HepG2 (cell line): ENCODE results near the gene COPS8. TPM values are rescaled to one million over a fixed set of nuclear protein-coding genes. Genes with fewer than 3 reads are reported as not detected.

ENCODE experiments used
- ATAC-seq: fragments of 200-7000 bp; cut with Tn5 transposase; 3 replicates; pipeline ENCODE4 v1.9.1; 2020; ENCODE audit warnings: mild to moderate bottlenecking, moderate library complexity
- BruUV-seq: library from RNA; stranded (reverse); fragments of 400-500 nt; replicated peaks from 2 replicates; lab custom pipeline; 2021; lab: Mats Ljungman, UMichigan
- CTCF ChIA-PET: fragments of 300-600 bp; formaldehyde crosslinking; extraction: SDS; loops from one replicate; lab custom pipeline; 2021; ENCODE audit warnings: low total read pairs, inconsistent platforms, low intra/inter-chr PET ratio; lab: Yijun Ruan, JAX
- POLR2A ChIA-PET: fragments of 350-600 bp; sonication (Branson Sonifier 250); formaldehyde crosslinking; loops from one replicate; lab custom pipeline; 2020; ENCODE audit warnings: antibody characterized with exemption, inconsistent platforms; lab: Yijun Ruan, JAX
- DNase-seq: peaks from one replicate; pipeline ENCODE4 v3.0.0-alpha.2; 2015; ENCODE audit warnings: low spot score
- FAIRE-seq: peaks from 3 replicates; lab custom pipeline; 2011; peaks lifted over from hg19 to GRCh38; lab: Jason Lieb, UNC
- H2AFZ ChIP-seq: one replicate; pipeline ENCODE4 v1.6.1; 2011; ENCODE audit warnings: low read length, inconsistent platforms
- H3K27ac ChIP-seq: fragments of 300-600 bp; 3 replicates; pipeline ENCODE4 v1.8.0; 2011; ENCODE audit warnings: mixed run types, mild to moderate bottlenecking, mixed read lengths, low read length, inconsistent platforms; ENCODE audit not compliant: insufficient read depth; ENCODE audit errors: extremely low read length
- H3K27me3 ChIP-seq, 2 experiments: fragments of 200-600 bp in 1 of 2; 2 replicates in 1 of 2; 3 replicates in 1 of 2; pipeline versions ENCODE4 v1.6.0 to v1.8.0; 2011; ENCODE audit warnings: low read length in 2 of 2, mild to moderate bottlenecking in 2 of 2, moderate library complexity in 2 of 2, inconsistent platforms in 1 of 2; ENCODE audit not compliant: insufficient read depth in 2 of 2, control insufficient read depth in 1 of 2
- H3K36me3 ChIP-seq, 2 experiments: fragments of 200-600 bp in 1 of 2; replicated peaks in 1 of 2; 2 replicates in 1 of 2; 3 replicates in 1 of 2; pipeline versions ENCODE4 v1.5.1 to v1.8.0; 2011; ENCODE audit warnings: low read length in 2 of 2, inconsistent platforms in 1 of 2; ENCODE audit not compliant: insufficient read depth in 2 of 2, control insufficient read depth in 1 of 2
- H3K4me1 ChIP-seq: 2 replicates; pipeline ENCODE4 v1.5.1; 2012; ENCODE audit warnings: low read length, inconsistent platforms; ENCODE audit not compliant: insufficient read depth
- H3K4me2 ChIP-seq: 2 replicates; pipeline ENCODE4 v1.6.0; 2011; ENCODE audit warnings: low read depth, low read length, inconsistent platforms
- H3K4me3 ChIP-seq, 3 experiments: fragments of 200-600 bp in 1 of 3; sonication (generic), shearing (Covaris generic) in 1 of 3; replicated peaks in 1 of 3; 2 replicates each; pipeline ENCODE4 v1.5.1; 2011 to 2016; ENCODE audit warnings: low read length in 3 of 3, inconsistent platforms in 2 of 3, low read depth in 2 of 3, mild to moderate bottlenecking in 2 of 3, control low read depth in 1 of 3, mixed read lengths in 1 of 3; ENCODE audit not compliant: insufficient read depth in 1 of 3
- H3K79me2 ChIP-seq: one replicate; pipeline ENCODE4 v1.6.1; 2011; ENCODE audit warnings: low read length, inconsistent platforms; ENCODE audit not compliant: insufficient read depth
- H3K9ac ChIP-seq: 2 replicates; pipeline ENCODE4 v1.6.0; 2011; ENCODE audit warnings: mild to moderate bottlenecking, low read depth, low read length, inconsistent platforms; ENCODE audit not compliant: insufficient read depth
- H3K9me3 ChIP-seq: 2 replicates; pipeline ENCODE4 v1.5.1; 2012; ENCODE audit warnings: mild to moderate bottlenecking, low read length
- H4K20me1 ChIP-seq: 2 replicates; pipeline ENCODE4 v1.6.0; 2011; ENCODE audit warnings: inconsistent platforms, mild to moderate bottlenecking, low read length, moderate library complexity; ENCODE audit not compliant: insufficient read depth
- ATAD3A ChIP-seq: sonication (generic); formaldehyde crosslinking; IDR thresholded peaks from 2 replicates; pipeline ENCODE4 v1.4.0; 2020; ENCODE audit warnings: missing genetic modification reagents
- HOXD1 ChIP-seq: sonication (generic); formaldehyde crosslinking; IDR thresholded peaks from 2 replicates; pipeline ENCODE4 v1.5.0; 2020; ENCODE audit warnings: missing genetic modification reagents
- LBX2 ChIP-seq: sonication (generic); formaldehyde crosslinking; IDR thresholded peaks from 2 replicates; pipeline ENCODE4 v1.5.0; 2020; ENCODE audit warnings: missing genetic modification reagents, mild to moderate bottlenecking, borderline replicate concordance
- NFE2L1 ChIP-seq: sonication (generic); formaldehyde crosslinking; IDR thresholded peaks from 2 replicates; pipeline ENCODE4 v1.4.0; 2020; ENCODE audit warnings: missing genetic modification reagents, mild to moderate bottlenecking, borderline replicate concordance
- RARA ChIP-seq: IDR thresholded peaks from 2 replicates; pipeline ENCODE4 v1.6.1; 2016; ENCODE audit warnings: missing genetic modification reagents, missing compliant biosample characterization
- RNF2 ChIP-seq: fragments of 450-650 bp; conservative IDR thresholded peaks from 2 replicates; pipeline ENCODE4 v1.6.1; 2016; ENCODE audit warnings: low read depth
- SAP130 ChIP-seq: IDR thresholded peaks from 2 replicates; pipeline ENCODE4 v1.6.1; 2016; ENCODE audit warnings: low read depth
- SP4 ChIP-seq: sonication (generic); formaldehyde crosslinking; IDR thresholded peaks from 2 replicates; pipeline ENCODE4 v1.8.1; 2023; ENCODE audit warnings: mild to moderate bottlenecking, missing genetic modification reagents
- ZNF274 ChIP-seq: sonication (generic); formaldehyde crosslinking; IDR thresholded peaks from 2 replicates; pipeline ENCODE4 v1.5.1; 2020; ENCODE audit warnings: mild to moderate bottlenecking, missing genetic modification reagents
- ZNF432 ChIP-seq: sonication (generic); formaldehyde crosslinking; IDR thresholded peaks from 2 replicates; pipeline ENCODE4 v1.5.0; 2020; ENCODE audit warnings: missing genetic modification reagents, mild to moderate bottlenecking, borderline replicate concordance
- ZSCAN25 ChIP-seq: sonication (generic); formaldehyde crosslinking; IDR thresholded peaks from 2 replicates; pipeline ENCODE4 v1.8.0; 2022; ENCODE audit warnings: mild to moderate bottlenecking, missing genetic modification reagents
- WGBS: methylation state at CpG from one replicate; pipeline ENCODE4 v1.1.6; 2017; ENCODE audit warnings: low lambda C conversion rate; 5-methylcytosine and 5-hydroxymethylcytosine counted together
- in situ Hi-C: cut with HindIII; loops from 2 replicates; pipeline ENCODE4 v1.10.0; 2017; ENCODE audit warnings: low pct_unique_long_range_greater_than_20kb; ENCODE audit not compliant: extremely low pct_ligation_motif_present
- intact Hi-C: fragments of 100-400 bp; cut with micrococcal nuclease; formaldehyde crosslinking; loops from one replicate; pipeline ENCODE4 v1.10.0; 2022; ENCODE audit not compliant: unreplicated experiment
- polyA plus RNA-seq, 8 experiments: library from polyadenylated mRNA; depleted of rRNA in 3 of 8; stranded (reverse) in 7 of 8; unstranded in 1 of 8; fragments of >200 nt; fragmentation: Illumina TruSeq in 4 of 8; extraction: Trizol in 4 of 8; gene quantifications; 2 replicates each; pipeline versions ENCODE4 v1.2.1 to v1.2.3, GENCODE V29; 2011 to 2016; ENCODE audit warnings: low read depth in 4 of 8, missing spikeins in 1 of 8, mixed read lengths in 1 of 8; ENCODE audit not compliant: insufficient read depth in 1 of 8
- total RNA-seq, 5 experiments: library from RNA; depleted of rRNA; stranded (reverse); fragments of >200 nt; fragmentation: Illumina TruSeq; extraction: Trizol; gene quantifications; 2 replicates each; pipeline ENCODE4 v1.2.3, GENCODE V29; 2016; ENCODE audit warnings: low read depth in 1 of 5
- TF ChIP-seq, protein P1 (sequence below): sonication (generic); formaldehyde crosslinking; IDR thresholded peaks from 2 replicates; pipeline ENCODE4 v1.4.0; 2020; ENCODE audit warnings: missing genetic modification reagents

COPS8 gene
- total and polyA plus RNA-seq, 2 of the 13 experiments (the other 11 are each of a cell fraction or from before 2014, with no cell fraction given), result 86.3 to 96.6 TPM

GRCh38 chr2:237039301-237040031, 46.2 kb upstream of the COPS8 start:
- no peak overlapping the region for H3K27ac ChIP-seq
- ATAC-seq (no peak), FAIRE-seq (no peak), DNase-seq (no peak)
- H3K4me1 ChIP-seq, result no peaks in the 10 kb centered on the region
- no peak overlapping the region for H3K4me2 ChIP-seq
- WGBS, result 49% methylated on average over 13 of the region's 14 CpGs
- H3K36me3 ChIP-seq, result no peaks in the 10 kb centered on the region
- ChIA-PET CTCF (no interaction called here), POLR2A (no interaction called here)
- no peaks in the 10 kb centered on the region for H4K20me1 ChIP-seq
- intact Hi-C loops (no loop called here), in situ Hi-C loops (no loop called here)
- no TSS peak for BruUV-seq
- no peak overlapping the region for H2AFZ ChIP-seq
- peaks cover 0 to 2% of the 10 kb centered on the region in 2 experiments; a peak in 3 of 5 replicates for H3K27me3 ChIP-seq
- no peak overlapping the region for H3K9ac ChIP-seq
- TF ChIP-seq LBX2 (CRISPR knock-in tag) (no peak), RNF2 (no peak), ZNF432 (no peak), ZSCAN25 (CRISPR knock-in tag) (no peak), ATAD3A (CRISPR knock-in tag) (no peak), SAP130 (CRISPR knock-in tag) (no peak), HOXD1 (CRISPR knock-in tag) (no peak), ZNF274 (CRISPR knock-in tag) (no peak), NFE2L1 (CRISPR knock-in tag) (no peak), RARA (CRISPR knock-in tag) (no peak), SP4 (CRISPR knock-in tag) (no peak)
- TF ChIP-seq, protein P1, sequence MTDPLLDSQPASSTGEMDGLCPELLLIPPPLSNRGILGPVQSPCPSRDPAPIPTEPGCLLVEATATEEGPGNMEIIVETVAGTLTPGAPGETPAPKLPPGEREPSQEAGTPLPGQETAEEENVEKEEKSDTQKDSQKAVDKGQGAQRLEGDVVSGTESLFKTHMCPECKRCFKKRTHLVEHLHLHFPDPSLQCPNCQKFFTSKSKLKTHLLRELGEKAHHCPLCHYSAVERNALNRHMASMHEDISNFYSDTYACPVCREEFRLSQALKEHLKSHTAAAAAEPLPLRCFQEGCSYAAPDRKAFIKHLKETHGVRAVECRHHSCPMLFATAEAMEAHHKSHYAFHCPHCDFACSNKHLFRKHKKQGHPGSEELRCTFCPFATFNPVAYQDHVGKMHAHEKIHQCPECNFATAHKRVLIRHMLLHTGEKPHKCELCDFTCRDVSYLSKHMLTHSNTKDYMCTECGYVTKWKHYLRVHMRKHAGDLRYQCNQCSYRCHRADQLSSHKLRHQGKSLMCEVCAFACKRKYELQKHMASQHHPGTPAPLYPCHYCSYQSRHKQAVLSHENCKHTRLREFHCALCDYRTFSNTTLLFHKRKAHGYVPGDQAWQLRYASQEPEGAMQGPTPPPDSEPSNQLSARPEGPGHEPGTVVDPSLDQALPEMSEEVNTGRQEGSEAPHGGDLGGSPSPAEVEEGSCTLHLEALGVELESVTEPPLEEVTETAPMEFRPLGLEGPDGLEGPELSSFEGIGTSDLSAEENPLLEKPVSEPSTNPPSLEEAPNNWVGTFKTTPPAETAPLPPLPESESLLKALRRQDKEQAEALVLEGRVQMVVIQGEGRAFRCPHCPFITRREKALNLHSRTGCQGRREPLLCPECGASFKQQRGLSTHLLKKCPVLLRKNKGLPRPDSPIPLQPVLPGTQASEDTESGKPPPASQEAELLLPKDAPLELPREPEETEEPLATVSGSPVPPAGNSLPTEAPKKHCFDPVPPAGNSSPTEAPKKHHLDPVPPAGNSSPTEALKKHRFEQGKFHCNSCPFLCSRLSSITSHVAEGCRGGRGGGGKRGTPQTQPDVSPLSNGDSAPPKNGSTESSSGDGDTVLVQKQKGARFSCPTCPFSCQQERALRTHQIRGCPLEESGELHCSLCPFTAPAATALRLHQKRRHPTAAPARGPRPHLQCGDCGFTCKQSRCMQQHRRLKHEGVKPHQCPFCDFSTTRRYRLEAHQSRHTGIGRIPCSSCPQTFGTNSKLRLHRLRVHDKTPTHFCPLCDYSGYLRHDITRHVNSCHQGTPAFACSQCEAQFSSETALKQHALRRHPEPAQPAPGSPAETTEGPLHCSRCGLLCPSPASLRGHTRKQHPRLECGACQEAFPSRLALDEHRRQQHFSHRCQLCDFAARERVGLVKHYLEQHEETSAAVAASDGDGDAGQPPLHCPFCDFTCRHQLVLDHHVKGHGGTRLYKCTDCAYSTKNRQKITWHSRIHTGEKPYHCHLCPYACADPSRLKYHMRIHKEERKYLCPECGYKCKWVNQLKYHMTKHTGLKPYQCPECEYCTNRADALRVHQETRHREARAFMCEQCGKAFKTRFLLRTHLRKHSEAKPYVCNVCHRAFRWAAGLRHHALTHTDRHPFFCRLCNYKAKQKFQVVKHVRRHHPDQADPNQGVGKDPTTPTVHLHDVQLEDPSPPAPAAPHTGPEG (CRISPR knock-in tag), result no peak
- H3K4me3 ChIP-seq, result no peak overlapping the region
- H3K79me2 ChIP-seq, result no peaks in the 10 kb centered on the region
- no peaks in the 10 kb centered on the region for H3K9me3 ChIP-seq
